GM23338 (cell line): ENCODE data around the gene RILPL1. TPM values are rescaled to one million over a fixed set of nuclear protein-coding genes. Genes with fewer than 3 reads are reported as not detected.

Experiments
- ATAC-seq: fragments of 200-7000 bp; cut with Tn5 transposase; 3 replicates; pipeline ENCODE4 v1.9.1; 2020
- DNase-seq: peaks from one replicate; pipeline ENCODE4 v3.0.0-alpha.2; 2015; ENCODE audit warnings: low spot score
- H2AFZ ChIP-seq: fragments of 200-600 bp; sonication (generic); 2 replicates; pipeline ENCODE4 v1.8.0; 2016; ENCODE audit warnings: antibody characterized with exemption, mild to moderate bottlenecking, moderate library complexity
- H3F3A ChIP-seq: fragments of 200-600 bp; sonication (generic); replicated peaks from 2 replicates; pipeline ENCODE4 v1.8.0; 2017; ENCODE audit warnings: antibody characterized with exemption, mixed run types, low read depth
- H3K27ac ChIP-seq: fragments of 200-600 bp; sonication (generic); 2 replicates; pipeline ENCODE4 v1.6.1; 2016; ENCODE audit warnings: low read depth
- H3K27me3 ChIP-seq: fragments of 200-600 bp; sonication (generic); 2 replicates; pipeline ENCODE4 v1.8.0; 2016; ENCODE audit warnings: mild to moderate bottlenecking, mixed run types, moderate library complexity; ENCODE audit not compliant: insufficient read depth
- H3K36me3 ChIP-seq: fragments of 200-600 bp; sonication (generic); 2 replicates; pipeline ENCODE4 v1.8.0; 2016; ENCODE audit warnings: mild to moderate bottlenecking; ENCODE audit not compliant: insufficient read depth
- H3K4me1 ChIP-seq: fragments of 200-600 bp; sonication (generic); 2 replicates; pipeline ENCODE4 v1.8.0; 2016; ENCODE audit warnings: mild to moderate bottlenecking, moderate library complexity; ENCODE audit not compliant: insufficient read depth
- H3K4me2 ChIP-seq: fragments of 200-600 bp; sonication (generic); 2 replicates; pipeline ENCODE4 v1.7.1; 2017; ENCODE audit warnings: mixed run types
- H3K4me3 ChIP-seq: fragments of 200-600 bp; sonication (generic); 2 replicates; pipeline ENCODE4 v1.6.1; 2016; ENCODE audit warnings: mixed run types
- H3K79me2 ChIP-seq: fragments of 200-600 bp; sonication (generic); replicated peaks from 2 replicates; pipeline ENCODE4 v1.8.0; 2017; ENCODE audit warnings: mild to moderate bottlenecking; ENCODE audit not compliant: insufficient read depth
- H3K9me2 ChIP-seq: fragments of 200-600 bp; sonication (generic); 2 replicates; pipeline ENCODE4 v1.8.0; 2017; ENCODE audit not compliant: insufficient read depth
- H4K20me1 ChIP-seq: fragments of 200-600 bp; sonication (generic); replicated peaks from 2 replicates; pipeline ENCODE4 v1.8.0; 2017; ENCODE audit warnings: mild to moderate bottlenecking; ENCODE audit not compliant: insufficient read depth
- H3K27ac Mint-ChIP-seq: 2 replicates; pipeline ENCODE4 v1.8.0; 2020; ENCODE audit warnings: inconsistent platforms, mild to moderate bottlenecking, moderate library complexity, mixed read lengths
- H3K27me3 Mint-ChIP-seq: 3 replicates; pipeline ENCODE4 v1.8.0; 2022; ENCODE audit warnings: low read depth, mild to moderate bottlenecking, moderate library complexity, mixed read lengths, inconsistent platforms; ENCODE audit not compliant: insufficient read depth, poor library complexity
- H3K36me3 Mint-ChIP-seq: 3 replicates; pipeline ENCODE4 v1.8.0; 2021; ENCODE audit warnings: low read depth, mild to moderate bottlenecking, inconsistent platforms, moderate library complexity, mixed read lengths
- H3K4me1 Mint-ChIP-seq: 3 replicates; pipeline ENCODE4 v1.8.0; 2020; ENCODE audit warnings: mild to moderate bottlenecking, inconsistent platforms, mixed read lengths
- H3K4me3 Mint-ChIP-seq: 3 replicates; pipeline ENCODE4 v1.8.0; 2021; ENCODE audit warnings: moderate library complexity, mild to moderate bottlenecking, inconsistent platforms, mixed read lengths
- H3K9me3 Mint-ChIP-seq: 3 replicates; pipeline ENCODE4 v1.8.0; 2020; ENCODE audit warnings: moderate library complexity, mild to moderate bottlenecking, inconsistent platforms, mixed read lengths
- CREB1 ChIP-seq: fragments of 250-450 bp; sonication (Bioruptor Pico); IDR thresholded peaks from 2 replicates; pipeline ENCODE4 v1.5.0; 2020; ENCODE audit warnings: low read depth, mild to moderate bottlenecking, moderate library complexity
- ETS1 ChIP-seq: IDR thresholded peaks from 2 replicates; pipeline ENCODE4 v1.6.1; 2016; ENCODE audit warnings: antibody characterized with exemption
- EZH2 ChIP-seq: fragments of 200-600 bp; sonication (generic); IDR thresholded peaks from one replicate; pipeline ENCODE4 v1.8.0; 2017; ENCODE audit warnings: antibody characterized with exemption, mild to moderate bottlenecking, low read depth; ENCODE audit not compliant: unreplicated experiment
- EZH2phosphoT487 ChIP-seq: fragments of 200-600 bp; sonication (generic); IDR thresholded peaks from one replicate; pipeline ENCODE4 v1.8.1; 2018; ENCODE audit warnings: antibody characterized with exemption; ENCODE audit not compliant: unreplicated experiment
- JUNB ChIP-seq: IDR thresholded peaks from one replicate; pipeline ENCODE4 v1.6.1; 2016; ENCODE audit warnings: antibody characterized with exemption; ENCODE audit not compliant: unreplicated experiment
- NANOG ChIP-seq: IDR thresholded peaks from 2 replicates; pipeline ENCODE4 v1.6.1; 2016; ENCODE audit warnings: antibody characterized with exemption, borderline replicate concordance
- POLR2AphosphoS5 ChIP-seq: IDR thresholded peaks from 2 replicates; pipeline ENCODE4 v1.6.1; 2016; ENCODE audit warnings: antibody characterized with exemption, low read depth
- STAT1 ChIP-seq: IDR thresholded peaks from one replicate; pipeline ENCODE4 v1.6.1; 2016; ENCODE audit warnings: antibody characterized with exemption; ENCODE audit not compliant: unreplicated experiment
- ZNF114 ChIP-seq: fragments of 250-450 bp; sonication (Bioruptor Pico); IDR thresholded peaks from 2 replicates; pipeline ENCODE4 v1.5.0; 2020; ENCODE audit warnings: mild to moderate bottlenecking, moderate library complexity
- ZNF331 ChIP-seq: fragments of 250-450 bp; sonication (Bioruptor Pico); IDR thresholded peaks from 2 replicates; pipeline ENCODE4 v1.5.0; 2020; ENCODE audit warnings: low read depth, mild to moderate bottlenecking, moderate library complexity
- ZNF462 ChIP-seq: fragments of 250-450 bp; sonication (Bioruptor Pico); IDR thresholded peaks from 2 replicates; pipeline ENCODE4 v1.5.0; 2020; ENCODE audit warnings: mild to moderate bottlenecking, moderate library complexity
- polyA plus RNA-seq: library from polyadenylated mRNA; unstranded; fragments of >200 nt; fragmentation: Nextera tagmentation; extraction: Ambion mirVana; gene quantifications from 2 replicates; pipeline ENCODE4 v1.2.1, GENCODE V29; 2016
- total RNA-seq: library from RNA; depleted of rRNA; stranded (reverse); fragments of >200 nt; shearing (Covaris generic); gene quantifications from 2 replicates; pipeline ENCODE4 v1.2.3, GENCODE V29; 2014
- TF ChIP-seq, protein P1 (sequence below): IDR thresholded peaks from one replicate; pipeline ENCODE4 v1.6.1; 2018; ENCODE audit warnings: antibody characterized with exemption; ENCODE audit not compliant: unreplicated experiment
- TF ChIP-seq, protein P2 (sequence below), 2 experiments: fragments of 200-600 bp in 1 of 2; sonication (generic) in 1 of 2; conservative IDR thresholded peaks; 2 replicates each; pipeline versions ENCODE4 v1.5.1 to v1.6.1; 2016 to 2017; ENCODE audit warnings: antibody characterized with exemption in 2 of 2, low read depth in 2 of 2, mild to moderate bottlenecking in 2 of 2, moderate library complexity in 1 of 2

Gene RILPL1
- total and polyA plus RNA-seq, 2 experiments from 2014 or later: 3.9 to 7.9 TPM

DNA sequence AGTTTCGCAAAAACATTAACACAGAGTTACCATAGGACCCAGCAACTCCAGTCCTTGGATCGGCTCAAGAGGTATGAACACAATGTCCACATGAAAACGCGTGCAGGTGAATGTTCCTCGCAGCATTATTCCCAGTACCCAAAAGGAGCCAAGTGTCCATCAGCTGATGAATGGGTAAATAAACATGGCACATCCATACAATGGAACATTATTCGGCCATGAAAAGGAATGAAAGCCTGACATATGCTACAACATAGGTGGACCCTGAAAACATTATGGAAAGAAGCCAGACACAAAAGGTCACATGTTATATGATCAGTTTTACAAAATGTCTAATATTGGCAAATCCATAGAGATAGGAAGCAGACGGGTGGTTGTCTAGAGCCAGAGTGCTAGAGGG lies 9.1 kb downstream of the RILPL1 start:
- no peak for DNase-seq
- peaks cover 23% of the 10 kb centered on the region for H3K36me3 Mint-ChIP-seq

More for the DNA sequence above, 9.1 kb downstream of the RILPL1 start:
- H3K4me2 ChIP-seq: no peak overlapping the region
- no peaks in the 10 kb centered on the region for H3K9me3 Mint-ChIP-seq
- no peaks in the 10 kb centered on the region; the same call in 2 of the 3 replicates for H3K4me1 Mint-ChIP-seq
- TF ChIP-seq EZH2phosphoT487: no peak
- TF ChIP-seq JUNB: no peak
- no peak for TF ChIP-seq ETS1
- TF ChIP-seq NANOG: no peak
- TF ChIP-seq CREB1 (CRISPR knock-in tag): no peak
- TF ChIP-seq, protein P1, sequence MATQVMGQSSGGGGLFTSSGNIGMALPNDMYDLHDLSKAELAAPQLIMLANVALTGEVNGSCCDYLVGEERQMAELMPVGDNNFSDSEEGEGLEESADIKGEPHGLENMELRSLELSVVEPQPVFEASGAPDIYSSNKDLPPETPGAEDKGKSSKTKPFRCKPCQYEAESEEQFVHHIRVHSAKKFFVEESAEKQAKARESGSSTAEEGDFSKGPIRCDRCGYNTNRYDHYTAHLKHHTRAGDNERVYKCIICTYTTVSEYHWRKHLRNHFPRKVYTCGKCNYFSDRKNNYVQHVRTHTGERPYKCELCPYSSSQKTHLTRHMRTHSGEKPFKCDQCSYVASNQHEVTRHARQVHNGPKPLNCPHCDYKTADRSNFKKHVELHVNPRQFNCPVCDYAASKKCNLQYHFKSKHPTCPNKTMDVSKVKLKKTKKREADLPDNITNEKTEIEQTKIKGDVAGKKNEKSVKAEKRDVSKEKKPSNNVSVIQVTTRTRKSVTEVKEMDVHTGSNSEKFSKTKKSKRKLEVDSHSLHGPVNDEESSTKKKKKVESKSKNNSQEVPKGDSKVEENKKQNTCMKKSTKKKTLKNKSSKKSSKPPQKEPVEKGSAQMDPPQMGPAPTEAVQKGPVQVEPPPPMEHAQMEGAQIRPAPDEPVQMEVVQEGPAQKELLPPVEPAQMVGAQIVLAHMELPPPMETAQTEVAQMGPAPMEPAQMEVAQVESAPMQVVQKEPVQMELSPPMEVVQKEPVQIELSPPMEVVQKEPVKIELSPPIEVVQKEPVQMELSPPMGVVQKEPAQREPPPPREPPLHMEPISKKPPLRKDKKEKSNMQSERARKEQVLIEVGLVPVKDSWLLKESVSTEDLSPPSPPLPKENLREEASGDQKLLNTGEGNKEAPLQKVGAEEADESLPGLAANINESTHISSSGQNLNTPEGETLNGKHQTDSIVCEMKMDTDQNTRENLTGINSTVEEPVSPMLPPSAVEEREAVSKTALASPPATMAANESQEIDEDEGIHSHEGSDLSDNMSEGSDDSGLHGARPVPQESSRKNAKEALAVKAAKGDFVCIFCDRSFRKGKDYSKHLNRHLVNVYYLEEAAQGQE: no peak
- no peak for TF ChIP-seq ZNF114 (CRISPR knock-in tag)
- no peak for TF ChIP-seq POLR2AphosphoS5
- no peak for TF ChIP-seq EZH2
- no peak for TF ChIP-seq ZNF462 (CRISPR knock-in tag)
- no peak for TF ChIP-seq STAT1
- TF ChIP-seq, protein P2, sequence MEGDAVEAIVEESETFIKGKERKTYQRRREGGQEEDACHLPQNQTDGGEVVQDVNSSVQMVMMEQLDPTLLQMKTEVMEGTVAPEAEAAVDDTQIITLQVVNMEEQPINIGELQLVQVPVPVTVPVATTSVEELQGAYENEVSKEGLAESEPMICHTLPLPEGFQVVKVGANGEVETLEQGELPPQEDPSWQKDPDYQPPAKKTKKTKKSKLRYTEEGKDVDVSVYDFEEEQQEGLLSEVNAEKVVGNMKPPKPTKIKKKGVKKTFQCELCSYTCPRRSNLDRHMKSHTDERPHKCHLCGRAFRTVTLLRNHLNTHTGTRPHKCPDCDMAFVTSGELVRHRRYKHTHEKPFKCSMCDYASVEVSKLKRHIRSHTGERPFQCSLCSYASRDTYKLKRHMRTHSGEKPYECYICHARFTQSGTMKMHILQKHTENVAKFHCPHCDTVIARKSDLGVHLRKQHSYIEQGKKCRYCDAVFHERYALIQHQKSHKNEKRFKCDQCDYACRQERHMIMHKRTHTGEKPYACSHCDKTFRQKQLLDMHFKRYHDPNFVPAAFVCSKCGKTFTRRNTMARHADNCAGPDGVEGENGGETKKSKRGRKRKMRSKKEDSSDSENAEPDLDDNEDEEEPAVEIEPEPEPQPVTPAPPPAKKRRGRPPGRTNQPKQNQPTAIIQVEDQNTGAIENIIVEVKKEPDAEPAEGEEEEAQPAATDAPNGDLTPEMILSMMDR (conservative IDR thresholded peaks at IDR 0.05; ENCODE audit: low read depth in 2 of 2): no peak
- TF ChIP-seq ZNF331: no peak
- H3K9me2 ChIP-seq: no peaks in the 10 kb centered on the region
- H3K4me1 ChIP-seq: no peaks in the 10 kb centered on the region
- no peak overlapping the region for H3K27ac ChIP-seq
- H2AFZ ChIP-seq: no peak overlapping the region
- no peak for ATAC-seq
- no peak overlapping the region for H3K27ac Mint-ChIP-seq
- no peaks in the 10 kb centered on the region for H3K36me3 ChIP-seq
- H3F3A ChIP-seq: no peaks in the 10 kb centered on the region
- no peak overlapping the region for H3K4me3 Mint-ChIP-seq
- no peak overlapping the region for H3K4me3 ChIP-seq
- 0 out of 2 replicates have a peak, but pooled peaks cover 3% of the 10 kb centered on the region for H4K20me1 ChIP-seq
- H3K27me3 ChIP-seq: no peaks in the 10 kb centered on the region
- H3K27me3 Mint-ChIP-seq: peaks cover 7% of the 10 kb centered on the region
- no peaks in the 10 kb centered on the region for H3K79me2 ChIP-seq
